ENCODE data around the gene UCP2.
"Not testable (repeated sequence)": the region's sequence is repeated elsewhere in the genome, so short reads cannot be mapped to it uniquely, and the experiment has no call there.

The UCP2 gene

GRCh38 chr11:73995731-73996130 lies 13.1 kb upstream of the UCP2 start:
- no peak for DNase-seq

- DNase-seq: peak; percentile 15
These were observed 12.6 kb upstream of the UCP2 start for GRCh38 chr11:73995247-73995646.

- no peak for DNase-seq
These were observed 8.9 kb upstream of the UCP2 start for GRCh38 chr11:73991471-73992006.

GRCh38 chr11:73990730-73991129 lies 8.1 kb upstream of the UCP2 start:
- no peak for DNase-seq

GRCh38 chr11:73989156-73989555 lies 6.5 kb upstream of the UCP2 start:
- no peak for DNase-seq

GRCh38 chr11:73988227-73988626 lies 5.6 kb upstream of the UCP2 start:
- no peak for DNase-seq

GRCh38 chr11:73985661-73986060 lies 3.0 kb upstream of the UCP2 start:
- not testable (repeated sequence) for DNase-seq

GRCh38 chr11:73983741-73984538 lies 1.3 kb upstream of the UCP2 start:
- DNase-seq: no peak

- peak; percentile 90 for DNase-seq
These were observed 522 bp upstream of the UCP2 start for GRCh38 chr11:73982990-73983740.

- DNase-seq: no peak
These were observed 1.4 kb downstream of the UCP2 start for GRCh38 chr11:73981051-73981805.

GRCh38 chr11:73980001-73980961 lies 2.4 kb downstream of the UCP2 start:
- no peak for DNase-seq

- DNase-seq: no peak
These were observed 4.0 kb downstream of the UCP2 start for GRCh38 chr11:73978576-73979086.

GRCh38 chr11:73977856-73978519 lies 4.7 kb downstream of the UCP2 start:
- no peak for DNase-seq

- DNase-seq: no peak
These were observed 6.0 kb downstream of the UCP2 start for GRCh38 chr11:73976451-73977151.

- no peak for DNase-seq
These were observed 7.2 kb downstream of the UCP2 start for GRCh38 chr11:73975479-73975757.

GRCh38 chr11:73974604-73975478 lies 7.8 kb downstream of the UCP2 start:
- DNase-seq: no peak

GRCh38 chr11:73972620-73973449 lies 9.8 kb downstream of the UCP2 start:
- no peak for DNase-seq

GRCh38 chr11:73972187-73972586 lies 10.5 kb downstream of the UCP2 start:
- DNase-seq: no peak

Measured in fibroblast of skin of back (primary cell).